HG03045 (cell line): ENCODE results near the gene CUL2.
"Not testable (repeated sequence)": the region's sequence is repeated elsewhere in the genome, so short reads cannot be mapped to it uniquely, and the experiment has no call there.

Experiments used
- ATAC-seq: cut with Tn5 transposase; IDR thresholded peaks from one replicate; pipeline ENCODE4 v1.9.1; 2021; ENCODE audit warnings: mild to moderate bottlenecking, moderate library complexity; ENCODE audit not compliant: unreplicated experiment

The CUL2 gene

DNA sequence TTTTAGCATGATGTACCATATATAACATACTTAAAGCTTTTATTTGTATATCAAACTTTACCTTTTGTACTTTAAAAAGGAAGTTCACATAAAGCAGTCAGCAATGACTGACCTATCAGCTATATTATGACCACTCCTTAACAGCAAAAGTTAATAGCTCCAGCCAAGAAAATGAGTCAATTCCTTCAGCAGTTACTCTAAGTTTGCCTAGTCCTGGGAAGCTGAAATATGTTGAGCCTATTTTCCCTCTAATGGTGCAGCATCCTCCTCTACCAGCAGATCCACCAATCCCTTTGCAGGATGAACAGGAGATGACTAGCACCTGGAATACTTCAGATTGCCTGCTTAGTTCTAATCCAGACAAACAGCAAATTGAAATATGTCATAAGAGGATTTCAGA, 64.2 kb downstream of the CUL2 start:
- ATAC-seq, result no peak

DNA sequence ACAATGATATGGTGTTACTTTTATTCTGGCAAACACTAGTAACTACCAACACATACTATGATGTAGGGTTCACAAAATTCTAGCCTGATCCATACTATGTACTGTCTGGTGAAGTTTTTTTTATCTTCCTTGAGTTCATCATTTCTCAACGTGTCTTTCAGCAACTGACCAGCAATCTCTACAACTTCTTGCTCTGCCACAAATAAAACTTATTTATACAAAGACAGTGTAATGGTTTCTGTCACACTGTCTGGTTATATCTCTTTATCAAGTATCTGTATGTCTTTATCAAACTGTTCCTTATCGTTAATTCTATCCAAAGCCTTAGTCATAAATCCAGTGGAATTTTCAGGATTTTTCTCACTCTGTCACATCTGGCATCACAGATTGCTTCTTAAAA, 69.7 kb downstream of the CUL2 start:
- ATAC-seq, result no peak

DNA sequence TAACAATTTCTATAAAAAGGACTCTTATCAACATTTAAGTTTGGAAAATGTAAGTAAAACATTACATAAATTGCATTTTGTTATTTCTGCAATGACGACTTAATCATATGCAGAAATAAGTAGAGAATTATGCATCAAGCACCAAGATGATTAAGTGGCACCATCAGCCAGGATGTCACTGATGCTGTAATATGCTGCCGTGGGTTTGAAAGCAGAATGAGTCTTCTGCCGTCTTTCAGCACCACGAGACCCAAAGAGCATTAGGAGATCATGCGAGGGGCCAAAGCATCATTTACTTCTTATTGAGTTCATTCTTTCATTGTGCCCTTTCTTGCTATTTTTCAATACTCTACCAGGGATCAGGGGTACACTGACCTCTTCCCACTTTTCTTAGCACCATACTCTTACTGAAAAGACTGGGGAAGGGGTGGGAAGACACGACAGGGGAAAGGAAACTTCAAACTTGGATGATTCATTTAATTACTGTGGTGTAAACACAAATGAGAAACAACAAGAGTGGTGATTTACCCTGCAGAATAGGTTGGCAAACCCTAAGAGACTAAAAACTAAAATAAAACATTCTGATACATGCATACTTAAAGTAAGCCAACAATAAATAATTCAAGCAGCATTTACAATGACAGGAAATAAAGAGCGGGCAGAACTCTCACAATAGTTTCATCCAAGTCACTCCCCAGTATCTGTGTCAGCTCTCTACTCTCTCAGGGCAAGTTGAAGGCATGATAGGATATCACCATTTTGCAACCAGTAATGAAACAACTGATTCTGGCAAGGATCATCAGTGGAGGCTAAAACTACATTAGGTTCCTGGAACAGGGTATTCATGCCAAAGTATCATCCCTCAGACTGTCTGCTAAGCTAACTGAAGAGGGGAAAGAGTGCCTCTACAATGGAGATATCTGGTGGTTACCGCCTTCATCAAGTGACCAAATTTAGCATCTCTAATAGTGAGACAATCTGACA, 70.8 kb downstream of the CUL2 start:
- no peak for ATAC-seq

DNA sequence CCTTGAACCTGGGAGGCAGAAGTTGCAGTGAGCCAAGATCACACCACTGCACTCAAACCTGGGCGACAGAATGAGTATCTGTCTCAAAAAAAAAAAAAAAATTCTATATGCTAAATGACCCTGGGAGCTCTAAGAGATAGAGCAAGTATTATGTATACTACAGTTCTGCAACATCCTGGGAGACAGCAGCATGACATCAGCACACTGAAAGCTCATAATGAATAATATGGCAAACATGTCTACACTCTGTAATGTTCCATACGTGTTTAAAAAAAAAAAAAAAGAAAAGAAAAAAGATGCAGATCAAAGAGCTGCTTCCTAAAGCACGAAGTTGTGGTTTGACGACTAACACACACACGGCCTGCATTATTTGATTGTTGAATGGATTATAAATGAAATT, 72.5 kb downstream of the CUL2 start:
- ATAC-seq, result no peak

DNA sequence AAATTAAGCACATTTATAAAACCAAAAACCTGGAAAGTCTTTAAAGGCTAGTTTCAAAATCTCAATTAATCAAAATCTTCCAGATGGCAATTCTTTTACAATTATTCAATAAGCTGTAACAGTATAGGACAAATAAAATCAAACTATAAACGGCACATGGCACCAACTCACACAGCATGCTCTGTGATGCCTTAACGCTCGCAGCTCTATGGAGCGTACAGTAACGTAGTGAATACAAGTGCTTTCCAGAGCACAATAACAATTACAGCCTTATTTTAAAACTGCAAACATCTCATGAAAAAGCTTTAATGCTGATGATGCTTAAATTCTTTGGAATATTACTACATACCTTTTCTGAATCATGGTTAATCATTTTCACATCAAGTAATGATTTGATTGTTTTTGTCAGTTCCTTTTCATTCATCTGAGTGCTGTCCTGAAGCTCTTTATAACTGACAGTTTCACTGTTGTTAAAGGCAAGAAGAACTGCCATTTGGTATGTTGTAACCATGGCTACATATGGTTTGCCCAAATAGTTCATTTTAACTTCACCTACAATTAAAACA, 74.2 kb downstream of the CUL2 start:
- ATAC-seq, result no peak

DNA sequence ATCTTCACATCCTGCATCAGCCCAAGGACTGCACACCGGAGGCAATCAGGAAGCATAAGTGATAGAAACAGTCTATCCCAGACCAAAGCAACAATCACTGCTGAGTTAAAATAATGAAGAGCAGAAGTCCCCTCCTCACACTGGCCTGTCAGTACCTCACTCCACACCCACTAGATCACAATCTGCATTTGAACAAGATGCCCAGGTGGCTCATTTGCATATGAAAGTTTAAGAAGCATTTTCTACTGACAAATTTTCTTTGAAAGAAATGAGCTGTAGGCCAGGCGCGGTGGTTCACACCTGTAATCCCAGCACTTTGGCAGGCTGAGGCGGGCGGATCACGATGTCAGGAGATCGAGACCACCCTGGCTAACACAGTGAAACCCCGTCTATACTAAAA, 77.4 kb downstream of the CUL2 start:
- ATAC-seq, result no peak

DNA sequence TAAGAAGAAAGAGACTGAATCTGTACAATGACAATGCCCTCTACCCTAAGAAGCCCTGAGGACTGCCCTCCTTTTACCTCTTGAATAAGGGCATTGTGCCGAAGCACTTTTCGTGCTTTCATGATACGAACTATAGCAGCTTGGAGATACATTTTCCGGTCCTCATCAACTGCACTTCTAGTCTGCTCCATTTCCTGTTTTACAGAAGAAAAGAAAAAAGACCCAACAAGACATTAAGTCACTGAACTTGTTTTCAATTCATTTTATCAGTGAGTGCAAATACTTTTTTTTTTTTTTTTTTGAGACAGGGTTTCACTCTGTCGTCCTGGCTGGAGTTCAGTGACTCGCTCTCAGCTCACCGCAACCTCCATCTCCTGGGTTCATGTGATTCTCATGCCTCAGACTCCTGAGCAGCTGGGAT, 78.4 kb downstream of the CUL2 start:
- no peak for ATAC-seq

DNA sequence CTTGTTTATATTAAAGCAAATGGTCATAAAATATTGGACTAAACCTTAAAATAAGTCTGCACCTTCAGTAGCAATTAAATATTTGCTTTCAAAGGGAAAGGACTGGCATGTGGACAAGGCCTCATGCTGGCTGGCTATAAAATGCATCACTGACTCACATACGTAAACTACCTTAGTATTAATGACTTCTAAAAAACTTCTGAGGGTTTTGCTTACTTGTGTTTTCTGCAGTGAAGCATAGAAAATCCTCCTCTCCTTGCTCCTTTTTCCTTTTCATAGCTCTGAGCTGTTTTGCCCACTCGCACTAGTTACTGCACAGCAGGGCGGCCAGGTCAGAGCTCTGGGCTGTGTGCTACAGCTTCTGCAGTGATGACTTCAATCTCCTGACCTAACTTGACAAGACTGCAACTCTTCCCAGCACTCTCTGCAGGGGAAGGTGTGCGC, 82.3 kb downstream of the CUL2 start:
- ATAC-seq, result no peak

DNA sequence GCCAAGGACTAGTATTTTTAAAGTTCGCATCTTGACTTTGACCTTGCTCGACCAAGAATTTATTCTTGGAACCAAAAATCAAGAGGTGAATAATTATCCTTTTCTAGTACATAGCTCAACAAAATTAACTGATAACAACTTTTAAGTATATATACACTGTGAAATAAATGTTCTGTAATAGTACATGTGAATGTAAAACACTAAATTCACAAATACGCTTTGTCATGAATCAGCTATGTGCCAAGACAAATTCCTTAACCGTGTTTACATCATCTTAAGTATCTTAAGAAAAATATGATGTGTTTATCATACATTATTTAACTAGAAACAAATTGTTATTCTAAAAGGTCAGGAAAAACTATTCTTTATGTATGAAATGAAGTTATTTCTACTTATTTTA, 83.3 kb downstream of the CUL2 start:
- ATAC-seq, result no peak

DNA sequence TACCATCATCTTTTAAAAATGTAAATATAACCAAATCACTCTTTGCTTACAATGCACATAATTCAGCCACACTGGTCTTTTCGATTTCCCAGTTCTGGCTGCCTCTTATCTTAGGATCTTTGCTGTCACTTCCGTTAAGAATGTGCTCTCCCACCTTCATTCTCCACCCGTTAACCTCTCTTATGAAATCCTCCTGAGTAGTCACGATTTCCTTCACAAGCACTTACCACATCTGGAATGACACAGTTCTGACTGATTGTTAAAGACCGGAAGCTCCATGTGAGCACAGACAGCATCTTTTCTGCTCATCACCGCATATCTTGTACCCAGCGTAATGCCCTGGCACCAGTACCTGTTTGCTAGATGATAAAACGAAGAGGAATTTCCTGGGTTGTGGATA, 84.3 kb downstream of the CUL2 start:
- no peak for ATAC-seq

DNA sequence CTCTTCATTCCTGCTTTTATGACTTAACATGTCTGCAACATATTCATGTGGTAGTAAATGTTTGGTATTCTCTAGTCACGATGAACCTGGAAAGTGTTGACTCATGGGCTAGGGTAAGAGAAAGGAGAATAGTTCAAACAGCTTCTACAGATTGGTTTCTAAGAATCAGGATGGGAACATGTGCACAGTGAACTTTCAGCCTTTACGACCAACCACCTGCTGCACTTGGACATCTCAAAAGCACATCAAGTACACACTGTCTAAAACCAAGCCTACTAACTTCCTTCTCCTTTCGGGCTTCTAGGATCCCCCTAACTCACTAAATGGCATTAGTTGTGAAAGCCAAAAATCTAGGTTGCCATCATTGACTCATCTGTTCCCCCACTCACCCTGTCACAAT, 85.5 kb downstream of the CUL2 start:
- ATAC-seq, result no peak

DNA sequence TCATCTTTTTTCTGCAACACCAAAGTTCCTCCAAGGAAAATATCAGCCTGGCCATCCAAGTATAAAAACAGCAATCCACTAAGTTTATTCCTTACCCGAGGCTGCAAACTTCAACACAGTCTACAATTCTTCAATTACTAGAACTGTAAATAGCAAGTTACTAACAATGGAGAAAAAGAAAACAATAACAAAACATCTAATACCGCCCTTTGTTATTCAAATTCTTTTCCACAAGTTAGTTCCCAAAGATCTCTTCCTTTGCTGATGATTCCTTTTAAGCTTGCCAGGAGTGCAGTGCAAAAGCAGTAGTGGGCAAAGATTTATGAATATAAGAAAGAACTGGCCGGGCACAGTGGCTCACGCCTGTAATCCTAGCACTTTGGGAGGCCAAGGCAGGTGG, 86.2 kb downstream of the CUL2 start:
- no peak for ATAC-seq

DNA sequence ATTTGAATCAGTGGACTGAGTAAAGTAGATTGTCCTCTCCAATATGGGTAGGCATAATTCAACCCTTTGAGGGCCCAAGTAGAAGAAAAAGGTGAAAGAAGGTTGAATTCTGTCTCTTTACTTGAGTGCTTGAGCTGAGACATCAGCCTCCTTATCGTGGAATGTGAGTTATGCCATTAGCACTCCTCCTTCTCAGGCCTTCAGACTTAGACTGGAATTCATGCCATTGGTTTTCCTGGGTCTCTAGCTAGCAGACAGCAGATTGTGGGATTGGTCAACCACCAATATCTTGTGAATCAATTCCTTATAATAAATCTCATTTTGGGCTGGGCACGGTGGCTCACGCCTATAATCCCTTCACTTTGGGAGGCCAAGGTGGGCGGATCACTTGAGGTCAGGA, 89.2 kb downstream of the CUL2 start:
- no peak for ATAC-seq

DNA sequence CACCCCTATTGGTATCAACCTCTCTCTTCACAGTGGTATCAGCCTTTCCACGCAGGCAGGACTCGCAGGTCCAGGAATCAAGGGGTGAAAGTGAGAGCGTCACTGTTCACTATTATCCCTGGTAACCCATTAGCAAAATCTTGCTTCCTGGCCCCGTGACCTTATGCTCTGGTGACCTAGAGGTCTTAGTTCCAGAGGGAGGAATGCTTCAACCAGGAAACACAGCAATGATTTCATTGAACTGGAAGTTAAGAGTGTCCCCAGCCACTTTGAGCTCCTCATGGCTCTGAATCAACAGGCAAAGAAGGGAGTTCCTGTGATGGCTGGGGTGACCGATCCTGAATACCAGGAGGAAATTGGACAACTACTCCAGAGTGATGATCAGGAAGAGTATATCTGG, 90.6 kb downstream of the CUL2 start:
- ATAC-seq, result no peak

DNA sequence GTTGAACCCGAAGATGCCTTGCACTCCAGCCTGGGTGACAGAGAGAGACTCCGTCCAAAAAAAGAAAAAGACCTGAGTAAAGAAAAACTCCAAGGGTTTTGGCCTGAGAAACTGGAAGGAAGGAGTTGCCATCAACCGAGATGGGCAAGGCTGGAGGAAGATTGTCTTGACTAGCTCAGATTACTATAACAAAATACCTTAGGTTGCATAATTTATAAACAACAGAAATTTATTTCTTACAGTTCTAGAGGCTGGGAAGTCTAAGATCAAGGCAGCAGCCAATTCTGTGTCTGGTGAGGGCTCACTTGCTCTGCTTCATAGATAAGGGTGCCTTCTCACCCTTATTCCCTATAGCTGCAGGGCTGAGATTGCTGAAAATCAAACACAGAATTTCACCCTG, 91.2 kb downstream of the CUL2 start:
- ATAC-seq, result no peak

DNA sequence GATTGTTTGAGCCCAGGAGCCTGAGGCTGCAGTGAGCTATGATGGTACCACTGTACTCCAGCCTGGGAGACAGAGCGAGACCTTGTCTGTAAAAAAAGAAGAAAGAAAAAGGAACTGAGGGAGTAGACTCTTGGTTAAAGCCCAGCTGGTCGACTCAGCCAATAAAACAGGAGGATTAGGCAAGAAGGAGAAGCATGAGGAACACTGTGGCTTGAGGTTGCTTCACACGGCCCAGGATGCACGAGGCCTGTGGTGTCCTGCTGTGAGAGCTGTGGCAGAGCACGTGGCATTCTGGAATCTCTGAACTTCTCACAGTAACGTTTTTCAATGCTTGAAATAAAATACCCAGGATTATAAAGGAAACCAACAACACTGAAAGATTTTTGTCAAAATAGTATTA, 93.3 kb downstream of the CUL2 start:
- ATAC-seq, result no peak

DNA sequence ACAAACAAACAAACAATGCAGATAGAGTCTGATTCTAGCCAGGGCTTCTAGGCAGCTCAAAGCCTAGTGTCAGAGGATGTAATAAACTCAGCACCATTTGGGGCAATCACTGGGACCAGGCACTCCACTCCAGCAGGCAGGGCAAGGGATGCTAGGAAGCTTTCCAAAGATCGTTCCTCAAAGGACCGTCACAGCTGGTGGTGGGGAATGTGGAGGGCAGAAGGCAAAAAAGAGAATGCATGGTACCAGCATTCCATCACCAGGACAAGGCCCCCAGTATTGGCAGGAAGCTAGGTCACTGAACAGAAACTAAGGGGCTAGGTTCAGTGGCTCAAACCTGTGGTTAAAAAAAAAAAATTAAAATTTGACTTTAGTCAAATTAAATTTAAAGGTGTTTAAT, 94.2 kb downstream of the CUL2 start:
- ATAC-seq, result no peak

DNA sequence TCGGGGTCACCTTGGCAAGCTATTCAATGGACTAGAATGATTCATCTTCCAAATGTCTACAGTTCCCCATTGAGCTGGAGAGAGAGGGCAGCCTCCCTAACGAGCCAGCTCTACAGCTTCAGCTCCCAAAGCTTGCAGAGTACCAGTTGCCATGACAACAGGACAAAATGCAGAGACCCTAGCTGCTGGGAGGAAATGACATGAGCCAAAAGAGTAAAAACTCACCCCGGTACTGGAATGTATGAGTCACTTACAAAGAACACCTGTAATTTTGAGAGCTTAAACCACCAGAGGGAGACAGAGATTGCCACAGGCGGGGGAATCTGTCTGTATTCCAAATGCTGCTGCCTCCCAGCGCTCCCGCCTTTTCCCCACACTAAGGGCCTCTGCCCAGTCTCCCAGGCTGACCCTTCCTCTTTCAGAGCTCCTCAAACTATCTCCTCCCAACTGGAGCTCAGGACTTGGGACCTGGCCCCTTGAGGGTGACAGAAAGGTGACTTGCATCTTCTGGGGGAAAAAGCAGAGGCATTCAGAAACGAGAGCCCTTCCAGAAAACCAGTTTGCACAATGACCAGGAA, 95.5 kb downstream of the CUL2 start:
- peak; percentile 84 for ATAC-seq

DNA sequence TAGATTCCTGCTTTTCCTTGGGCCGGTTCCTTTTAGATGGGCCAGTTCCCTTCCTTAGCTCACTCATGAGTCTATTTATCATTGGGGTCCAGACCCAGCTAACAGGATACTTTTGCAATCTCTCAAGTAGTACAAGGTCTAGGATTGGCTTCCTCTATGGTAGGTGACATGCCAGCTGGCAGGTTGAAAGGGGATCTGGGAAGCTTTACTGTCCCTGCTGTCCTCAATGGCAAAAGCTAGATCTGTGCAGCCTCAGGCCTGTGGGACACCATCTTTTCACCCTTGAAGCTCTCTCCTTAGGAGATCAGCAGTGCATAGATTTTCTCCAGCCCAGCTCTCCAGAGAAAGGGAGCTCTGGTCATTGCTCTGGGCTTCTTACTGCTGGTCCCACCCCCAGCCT, 96.4 kb downstream of the CUL2 start:
- ATAC-seq, result no peak

DNA sequence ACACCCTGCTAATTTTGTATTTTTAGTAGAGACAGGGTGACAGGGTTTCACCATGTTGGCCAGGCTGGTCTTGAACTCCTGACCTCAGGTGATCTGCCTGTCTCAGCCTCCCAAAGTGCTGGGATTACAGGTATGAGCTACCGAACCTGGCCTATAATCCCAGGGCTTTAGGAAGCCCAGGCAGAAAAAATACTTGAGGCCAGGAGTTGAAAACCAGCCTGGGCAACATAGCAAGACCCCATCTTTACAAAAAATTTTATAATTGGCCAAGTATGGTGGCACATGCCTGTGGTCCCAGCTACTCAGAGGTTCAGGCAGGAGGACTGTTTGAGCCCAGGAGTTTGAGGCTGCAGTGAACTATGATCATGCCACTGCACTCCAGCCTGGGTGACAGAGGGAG, 99.0 kb downstream of the CUL2 start:
- ATAC-seq, result not testable (repeated sequence)

DNA sequence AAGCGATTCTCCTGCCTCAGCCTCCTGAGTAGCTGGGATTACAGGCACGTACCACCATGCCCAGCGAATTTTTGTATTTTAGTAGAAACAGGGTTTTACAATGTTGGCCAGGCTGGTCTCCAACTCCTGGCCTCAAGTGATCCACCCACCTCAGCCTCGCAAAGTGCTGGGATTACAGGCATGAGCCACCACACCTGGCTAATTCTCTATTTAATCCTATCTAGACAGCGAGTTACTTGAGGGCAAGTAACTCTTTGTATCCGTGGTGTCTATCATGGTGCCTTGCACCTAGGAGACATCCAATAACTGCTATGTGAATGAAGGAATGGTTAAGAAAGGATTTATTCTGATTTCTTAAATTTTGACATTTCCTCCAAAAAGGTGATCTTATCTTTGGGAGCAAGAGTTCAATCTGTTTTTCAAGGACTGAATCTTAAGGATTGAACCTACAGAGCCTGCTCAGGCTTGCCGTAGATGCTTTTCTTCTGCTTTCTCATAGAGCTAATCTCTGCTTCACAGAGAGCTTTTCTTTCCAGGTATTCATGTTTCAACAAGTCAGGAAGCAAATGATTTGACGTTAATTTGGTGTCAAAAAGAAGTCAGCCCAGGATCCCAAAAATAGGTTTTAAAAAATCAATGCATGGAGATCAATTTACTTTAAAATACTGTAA, 101.6 kb downstream of the CUL2 start:
- no peak for ATAC-seq

DNA sequence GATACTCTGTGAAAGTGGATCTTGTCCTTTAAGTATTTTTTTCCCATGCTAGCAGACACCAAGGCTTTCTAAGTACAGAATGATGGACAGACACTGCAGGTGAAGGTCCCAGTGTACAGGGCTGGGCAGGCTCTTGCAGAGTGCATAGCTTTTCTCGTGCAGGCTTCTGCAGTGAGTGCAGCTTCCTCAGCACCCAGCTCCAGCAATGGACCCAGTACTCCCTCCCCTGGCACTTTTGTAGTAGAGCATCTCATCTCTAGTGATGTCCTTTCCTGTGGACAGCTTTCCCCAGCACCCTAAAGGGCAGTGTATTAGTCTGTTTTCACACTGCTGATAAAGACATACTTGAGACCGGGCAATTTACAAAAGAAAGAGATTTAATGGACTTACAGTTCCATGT, 104.3 kb downstream of the CUL2 start:
- no peak for ATAC-seq
